Measurements from ENCODE around the gene ENPP4.

DNA sequence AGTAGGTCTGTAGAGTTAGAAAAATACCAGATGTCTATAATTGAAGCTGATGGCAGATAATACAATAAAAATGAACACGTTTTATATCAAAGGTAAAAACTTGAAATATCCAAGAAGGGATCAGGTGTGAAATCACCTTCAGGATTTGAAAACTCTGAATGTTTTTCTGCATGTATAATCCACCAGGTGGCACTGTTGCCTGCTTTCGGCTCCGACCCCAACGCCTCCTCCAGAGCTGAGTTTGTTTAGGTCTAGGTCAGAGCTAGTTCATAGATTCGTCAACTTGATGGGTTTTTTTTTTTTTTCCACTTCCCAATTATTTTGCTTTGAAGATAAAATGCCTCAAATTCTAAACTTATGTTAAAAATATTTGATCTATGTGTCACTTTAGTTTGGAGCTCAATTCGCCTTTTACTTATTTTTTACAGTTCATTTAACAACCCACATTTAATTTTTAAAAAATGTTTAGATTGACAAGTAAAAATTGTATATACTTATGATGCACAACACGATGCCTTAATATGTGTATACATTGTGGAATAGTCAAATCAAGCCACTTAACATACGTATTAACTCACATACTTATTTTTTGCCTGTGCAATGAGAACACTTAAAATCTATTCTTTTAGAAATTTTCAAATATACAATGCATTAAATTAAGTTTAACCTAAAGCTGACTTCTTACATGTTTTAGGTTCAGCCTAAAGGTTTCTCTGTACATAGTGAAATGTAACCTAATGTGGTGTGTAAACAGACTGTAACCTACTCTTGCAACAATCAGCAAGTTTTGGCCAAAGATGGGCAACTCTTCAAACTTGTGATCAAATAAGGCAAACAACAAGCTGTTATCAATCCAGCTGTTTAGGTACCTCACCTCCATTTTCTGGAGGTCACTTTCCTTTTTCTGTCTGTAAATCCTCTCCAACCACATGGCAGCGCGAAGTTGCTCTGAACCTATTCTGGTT, 39.4 kb upstream of the ENPP4 start:
- TF ChIP-seq CTCF (IDR thresholded peaks at IDR 0.05) (peak; percentile 74 to 83 (median 79)), POLR2AphosphoS5 (IDR thresholded peaks at IDR 0.05) (no peak), POLR2A (IDR thresholded peaks at IDR 0.05) (no peak), EP300 (IDR thresholded peaks at IDR 0.05; ENCODE audit: low read depth) (no peak)

Measured in transverse colon (tissue), 4 donors.